HG02852 (cell line): ENCODE measurements around the gene IGFBP2.

Source experiments
- ATAC-seq: cut with Tn5 transposase; IDR thresholded peaks from one replicate; pipeline ENCODE4 v1.9.1; 2021; ENCODE audit warnings: mild to moderate bottlenecking, moderate library complexity; ENCODE audit not compliant: unreplicated experiment

Gene IGFBP2

DNA sequence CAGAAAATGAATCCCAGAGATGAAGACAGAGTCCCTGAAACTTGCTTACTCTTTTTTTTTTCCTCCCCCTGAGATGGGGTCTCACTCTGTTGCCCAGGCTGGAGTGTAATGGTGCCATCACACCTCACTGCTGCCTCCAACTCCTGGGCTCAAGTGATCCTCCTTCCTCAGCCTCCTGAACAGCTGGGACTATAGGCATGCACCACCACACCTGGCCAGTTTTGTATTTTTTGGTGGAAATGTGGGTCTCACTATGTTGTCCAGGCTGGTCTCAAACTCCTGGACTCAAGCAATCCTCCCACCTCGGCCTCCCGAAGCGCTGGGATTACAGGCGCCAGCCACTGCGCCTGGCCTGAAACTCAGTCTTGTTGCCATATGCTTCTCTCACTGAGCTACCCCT lies 27.8 kb downstream of the IGFBP2 start:
- ATAC-seq, result no peak

DNA sequence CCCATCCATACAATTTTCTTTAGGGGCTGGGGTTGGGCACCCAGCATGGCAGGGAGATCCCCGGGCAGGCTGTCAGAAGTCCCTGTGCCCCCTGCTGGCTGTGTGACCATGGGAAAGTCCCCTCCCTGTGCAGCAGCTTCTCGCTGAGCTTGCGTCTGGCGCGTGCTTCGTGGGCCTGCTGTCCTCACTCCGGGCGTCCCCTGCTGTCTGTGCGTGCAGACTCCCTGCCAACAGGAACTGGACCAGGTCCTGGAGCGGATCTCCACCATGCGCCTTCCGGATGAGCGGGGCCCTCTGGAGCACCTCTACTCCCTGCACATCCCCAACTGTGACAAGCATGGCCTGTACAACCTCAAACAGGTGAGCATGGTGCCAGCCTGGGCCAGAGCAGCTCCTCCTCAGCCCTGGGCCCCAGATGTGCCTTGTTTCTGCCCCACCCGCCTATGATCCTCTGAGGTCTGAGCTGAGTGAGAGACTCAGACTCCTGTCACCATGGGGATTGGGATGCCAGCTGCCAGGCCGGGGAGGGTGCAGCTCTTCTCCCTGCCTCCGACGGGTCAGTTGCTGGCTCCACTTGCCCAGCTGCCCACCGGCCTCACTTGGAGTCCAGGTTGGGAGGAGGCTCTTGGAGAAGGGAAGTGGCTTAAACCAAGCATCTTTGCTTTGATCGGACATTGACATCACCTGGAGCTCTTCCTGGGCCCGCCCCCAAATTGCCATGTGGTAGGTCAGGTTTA lies 28.6 kb downstream of the IGFBP2 start:
- ATAC-seq, result no peak

DNA sequence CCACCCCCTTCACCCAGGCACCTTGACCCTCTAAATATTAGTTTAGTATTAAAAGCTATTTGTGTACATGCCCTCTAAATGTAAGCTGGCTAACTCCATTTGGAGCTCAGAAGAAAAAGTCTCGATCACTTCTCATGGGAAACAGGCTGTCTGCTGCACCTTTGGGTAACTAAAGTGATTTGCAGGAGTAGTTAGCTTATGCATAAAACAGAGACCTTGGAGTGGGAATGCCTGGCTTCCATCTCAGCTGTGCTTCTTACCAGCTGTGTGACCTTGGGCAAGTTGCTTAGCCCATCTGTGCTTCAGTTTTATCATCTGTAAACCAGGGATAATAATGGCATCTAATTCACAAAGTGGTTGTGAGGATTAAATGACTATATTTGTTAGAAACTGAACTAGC lies 29.9 kb downstream of the IGFBP2 start:
- ATAC-seq, result no peak

DNA sequence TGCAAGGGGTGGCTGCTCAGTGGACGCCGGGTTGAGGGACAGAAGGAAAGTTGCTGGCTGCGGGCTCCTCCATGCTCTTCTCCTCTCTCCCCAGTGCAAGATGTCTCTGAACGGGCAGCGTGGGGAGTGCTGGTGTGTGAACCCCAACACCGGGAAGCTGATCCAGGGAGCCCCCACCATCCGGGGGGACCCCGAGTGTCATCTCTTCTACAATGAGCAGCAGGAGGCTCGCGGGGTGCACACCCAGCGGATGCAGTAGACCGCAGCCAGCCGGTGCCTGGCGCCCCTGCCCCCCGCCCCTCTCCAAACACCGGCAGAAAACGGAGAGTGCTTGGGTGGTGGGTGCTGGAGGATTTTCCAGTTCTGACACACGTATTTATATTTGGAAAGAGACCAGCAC lies 30.6 kb downstream of the IGFBP2 start:
- no peak for ATAC-seq

DNA sequence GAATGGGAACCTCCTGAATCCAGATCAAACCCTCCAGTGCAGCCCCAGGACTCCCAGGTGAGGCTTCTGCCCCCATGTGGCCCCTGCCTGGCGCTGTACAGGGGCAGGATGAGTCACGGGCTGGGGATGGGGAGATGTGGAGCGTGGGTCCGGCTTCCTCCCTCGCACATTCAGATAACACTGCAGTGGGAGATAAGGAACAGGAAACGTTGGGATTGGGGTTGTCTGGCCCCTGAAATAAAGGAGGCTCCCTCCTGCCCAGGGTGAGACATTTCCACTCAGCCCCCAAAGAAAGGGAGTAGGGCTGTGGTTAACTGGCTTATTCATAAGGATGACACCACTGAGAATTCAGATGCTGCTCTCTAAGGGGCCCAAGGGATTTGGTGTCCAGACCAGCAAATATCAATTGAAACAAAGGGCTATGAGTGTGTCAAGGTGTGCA lies 31.4 kb downstream of the IGFBP2 start:
- no peak for ATAC-seq

DNA sequence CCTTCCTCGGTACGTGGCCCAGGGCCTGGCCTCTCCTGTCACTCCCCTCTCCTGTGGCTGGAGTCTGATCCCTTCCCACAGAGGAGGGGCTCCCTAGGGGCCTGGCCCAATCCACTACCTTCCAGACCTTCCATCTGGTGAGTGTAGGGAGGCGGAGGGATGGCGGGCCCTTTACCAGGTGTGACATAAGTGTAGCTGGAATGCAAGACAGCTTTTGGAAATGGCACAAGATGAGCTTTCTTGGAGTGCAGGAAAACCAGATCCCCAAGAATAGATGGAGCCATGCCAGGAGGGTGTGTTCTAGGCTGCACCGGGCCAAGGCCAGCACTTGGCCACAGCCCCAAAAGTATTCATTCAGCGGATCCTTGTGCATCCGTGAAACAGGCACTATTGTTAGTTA lies 32.0 kb downstream of the IGFBP2 start:
- no peak for ATAC-seq

DNA sequence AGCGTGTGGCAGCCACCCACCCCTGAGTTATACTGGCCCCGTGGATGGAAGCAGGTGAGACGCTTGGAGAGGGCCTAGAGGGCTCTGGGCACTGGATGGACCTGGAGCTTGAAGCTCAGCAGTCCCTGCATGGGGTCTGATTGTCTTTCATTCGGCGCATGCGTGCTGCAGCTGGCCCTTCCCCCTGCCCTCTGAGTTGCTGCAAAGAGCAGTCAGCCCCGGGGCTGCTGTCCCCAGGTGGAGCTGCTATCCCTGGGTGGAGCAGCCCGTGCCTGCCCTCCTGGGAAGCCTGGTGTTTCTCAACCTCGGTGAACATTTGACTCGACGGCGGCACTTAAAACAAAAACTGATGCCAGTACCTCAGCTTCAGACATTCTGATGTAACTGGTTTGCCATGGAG lies 32.5 kb downstream of the IGFBP2 start:
- ATAC-seq, result no peak

DNA sequence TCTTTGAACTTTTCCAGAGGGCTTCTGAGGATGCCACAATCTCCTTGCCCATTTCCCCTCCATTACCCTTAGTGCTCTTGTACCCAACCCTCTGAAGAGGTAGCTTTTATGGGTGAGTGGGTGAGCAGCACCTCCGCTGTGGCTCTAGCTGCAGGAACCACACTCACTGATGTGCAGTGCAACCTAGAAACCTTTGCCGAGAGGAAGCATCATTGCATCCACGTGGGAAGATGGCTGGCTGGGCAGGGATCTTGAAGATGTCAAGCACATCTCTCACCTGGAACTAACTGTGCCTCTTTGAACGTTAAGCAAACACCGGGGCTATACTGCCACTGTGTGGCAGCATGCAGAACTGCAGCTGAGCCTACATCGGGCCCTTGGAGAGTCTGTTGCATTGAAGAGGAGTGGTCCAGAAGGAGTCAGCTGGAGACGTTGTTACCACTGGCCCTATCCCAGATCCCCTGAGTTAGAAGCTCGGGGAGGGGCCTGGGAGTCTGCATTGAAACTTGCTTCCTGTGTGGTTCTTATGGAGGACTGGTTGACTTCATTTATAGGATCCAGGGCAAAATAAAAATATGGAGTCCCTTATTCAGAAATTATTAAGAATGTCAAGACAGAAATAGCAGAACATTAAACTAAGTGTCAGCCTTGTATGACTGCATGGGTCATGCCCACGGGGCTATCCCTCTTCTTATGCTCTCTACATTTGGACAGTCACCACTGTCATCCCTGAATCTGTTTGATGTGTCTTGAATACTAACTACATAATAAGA lies 33.4 kb downstream of the IGFBP2 start:
- ATAC-seq, result peak; percentile 80

DNA sequence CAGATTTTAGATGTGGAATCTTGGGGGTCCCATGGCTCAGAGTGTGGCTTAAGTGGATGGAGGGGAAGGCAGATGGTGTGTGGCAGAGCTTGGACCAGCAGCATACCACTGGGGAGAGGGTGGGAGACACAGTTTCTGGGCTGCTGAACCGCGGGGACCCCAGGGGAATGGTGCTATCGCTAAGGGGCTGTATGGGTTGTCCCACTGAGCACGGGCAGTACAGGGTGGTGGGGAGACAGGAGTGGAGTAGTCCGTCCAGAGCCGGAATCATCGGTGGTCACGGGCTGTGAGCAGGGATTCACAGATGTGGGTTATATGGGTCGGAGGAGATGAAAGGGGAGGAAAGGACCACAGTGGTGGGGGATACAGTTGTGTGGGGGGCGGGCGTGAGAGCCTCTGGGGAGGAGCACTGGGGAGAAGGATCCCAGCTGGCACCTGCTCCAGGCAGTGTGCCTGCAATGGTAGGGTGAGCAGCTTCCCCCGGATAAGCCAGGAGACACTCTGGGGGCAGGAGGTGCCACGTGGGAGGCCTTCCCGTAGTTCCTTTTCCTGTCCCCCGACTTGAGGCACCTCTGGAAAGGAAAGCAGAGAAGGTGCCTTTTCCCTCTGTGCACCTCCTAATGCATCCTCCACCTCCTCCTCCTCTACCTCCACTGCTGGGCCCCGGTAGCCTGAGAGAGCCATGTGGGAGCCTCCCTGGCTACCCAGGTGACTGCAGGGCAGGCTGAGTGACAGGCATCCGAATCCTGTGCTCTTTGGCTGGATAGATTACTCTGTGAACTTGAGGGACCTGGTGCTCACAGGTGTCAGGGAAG lies 37.3 kb downstream of the IGFBP2 start:
- no peak for ATAC-seq

DNA sequence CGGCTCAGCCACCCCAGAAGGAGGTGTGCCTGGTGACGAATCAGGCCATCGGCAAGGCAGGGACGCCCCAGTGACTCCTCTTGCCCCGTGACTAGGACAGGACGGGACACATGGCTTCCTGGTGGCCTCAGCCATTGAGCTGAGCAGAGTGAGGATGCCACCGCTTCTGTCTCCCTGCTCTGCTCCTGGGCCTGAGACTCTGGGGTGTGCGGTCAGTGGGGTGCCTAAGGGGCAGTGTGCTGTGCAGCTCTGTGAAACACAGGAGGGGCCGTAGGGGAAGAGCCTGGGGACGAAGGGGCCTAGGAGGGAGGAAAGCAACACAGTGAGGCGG lies 37.8 kb downstream of the IGFBP2 start:
- ATAC-seq, result no peak

DNA sequence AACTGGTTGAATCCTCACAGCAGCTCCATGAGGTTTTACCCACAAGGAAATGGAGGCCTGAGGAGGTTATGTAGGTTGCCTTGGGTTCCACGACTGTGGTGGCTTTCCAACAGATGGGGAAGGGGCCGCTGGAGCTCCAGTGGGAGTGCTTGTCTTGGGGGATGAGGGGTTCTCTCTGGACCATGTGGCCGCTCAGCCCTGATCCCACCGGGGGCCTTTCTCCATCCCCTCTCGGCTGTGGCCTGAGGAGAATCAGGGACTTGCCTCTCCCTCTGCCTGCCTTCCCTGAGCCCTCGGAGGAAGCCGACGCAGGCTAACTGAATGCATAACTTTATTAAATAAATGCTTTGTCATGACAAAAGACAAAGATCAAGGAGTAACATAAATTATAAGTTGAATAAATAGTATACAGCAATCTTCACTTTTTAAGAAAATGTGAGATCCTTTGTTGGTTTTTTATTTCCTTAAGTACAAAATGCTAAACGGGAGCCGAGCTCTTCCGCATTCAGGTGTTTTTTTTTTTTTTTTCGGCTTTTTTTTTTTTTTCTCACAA lies 38.6 kb downstream of the IGFBP2 start:
- no peak for ATAC-seq

DNA sequence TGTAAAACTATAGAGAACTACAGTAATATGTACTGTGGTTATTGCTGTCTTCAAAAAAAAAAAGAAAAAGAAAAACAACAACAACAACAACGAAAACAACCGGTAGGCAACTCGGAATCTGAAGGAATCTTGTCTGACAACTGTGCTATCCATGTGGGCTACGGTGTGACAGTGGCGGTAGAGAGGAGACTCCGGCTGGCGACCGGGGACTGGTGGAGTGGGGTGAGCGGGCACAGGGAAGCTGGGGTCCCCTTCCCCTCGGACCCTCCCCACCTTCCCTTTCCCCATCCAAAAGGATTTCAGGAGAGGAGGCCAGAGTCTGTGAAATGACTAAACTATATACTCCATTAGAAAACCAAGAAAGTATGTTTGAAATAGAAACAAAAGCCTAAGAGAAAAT lies 39.2 kb downstream of the IGFBP2 start:
- no peak for ATAC-seq

DNA sequence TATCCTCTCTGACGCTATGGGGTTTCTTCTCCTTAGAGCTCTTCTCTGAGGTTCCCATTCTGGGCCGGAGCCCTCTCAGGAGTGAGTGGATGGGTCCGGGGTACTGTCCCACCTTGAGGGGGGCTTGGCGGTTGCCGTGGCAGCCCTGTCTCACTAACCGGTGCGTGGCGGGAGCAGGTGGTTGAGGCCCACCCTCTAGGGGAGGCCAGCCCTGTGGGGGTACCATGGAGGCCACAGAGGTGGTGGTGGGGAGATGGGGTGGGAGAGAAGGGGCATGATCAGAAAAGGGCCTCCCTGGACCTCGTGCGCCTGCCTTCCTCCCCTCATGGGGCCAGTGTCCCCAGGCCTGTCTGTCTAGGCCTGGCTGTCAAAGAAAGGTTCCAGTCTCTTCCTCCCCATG lies 39.8 kb downstream of the IGFBP2 start:
- no peak for ATAC-seq

DNA sequence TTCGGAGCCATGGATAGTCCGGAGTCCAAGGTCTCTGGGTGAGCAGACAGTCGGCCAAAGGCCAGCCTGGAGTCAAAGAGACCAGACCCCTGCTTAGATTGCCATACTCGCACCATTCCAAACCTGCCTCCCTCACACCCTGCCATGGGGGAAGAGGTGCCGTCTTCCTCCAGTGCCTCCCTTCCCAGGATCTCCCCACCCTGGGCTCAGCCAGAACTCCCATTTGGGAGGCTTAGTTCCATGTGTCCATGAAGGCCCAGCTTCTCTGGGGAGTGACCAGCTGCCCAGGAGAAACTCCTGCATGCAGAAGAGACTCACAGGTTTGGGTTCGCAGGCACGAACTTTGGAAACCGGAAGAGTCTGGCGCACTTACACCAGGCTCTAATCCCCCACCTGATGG lies 40.4 kb downstream of the IGFBP2 start:
- no peak for ATAC-seq

DNA sequence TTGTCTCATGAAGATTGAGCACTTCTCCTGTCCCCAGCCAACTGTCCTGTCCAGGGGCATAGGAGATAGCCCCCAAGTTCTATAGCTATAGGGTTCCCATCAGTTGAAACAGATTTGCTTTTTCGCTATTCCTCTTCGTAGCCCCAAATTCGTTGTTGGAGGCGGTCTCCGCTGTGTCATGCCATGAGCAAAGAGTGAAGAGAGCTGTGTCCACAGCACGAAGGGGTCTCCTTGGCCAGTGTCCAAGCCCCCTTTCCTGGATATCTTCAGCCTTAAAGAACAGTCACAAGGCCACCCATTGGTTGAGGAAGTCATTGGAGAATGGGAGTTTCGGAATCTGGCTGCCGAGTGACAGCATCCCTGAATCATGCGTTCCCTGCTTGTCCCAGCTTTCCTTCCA lies 41.2 kb downstream of the IGFBP2 start:
- no peak for ATAC-seq

DNA sequence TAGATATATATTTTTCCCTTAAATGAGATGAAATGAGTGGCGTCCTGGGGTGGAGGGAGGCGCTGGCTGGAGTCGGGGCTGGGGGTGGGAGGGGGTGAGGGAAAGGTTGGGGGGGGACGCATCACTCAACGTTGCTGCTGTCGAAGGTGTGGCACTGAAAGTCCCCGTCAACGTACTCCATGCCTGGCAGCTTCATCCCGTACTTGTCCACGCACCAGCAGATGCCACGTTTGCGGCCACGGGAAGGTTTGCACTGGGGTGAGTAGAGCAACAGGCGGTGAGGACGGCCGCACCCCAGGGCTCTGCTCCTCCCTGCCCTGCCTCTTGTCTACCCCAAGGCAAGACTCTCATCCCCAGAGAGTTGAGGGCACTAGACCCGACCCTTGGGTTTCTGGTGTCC lies 43.4 kb downstream of the IGFBP2 start:
- ATAC-seq, result no peak

DNA sequence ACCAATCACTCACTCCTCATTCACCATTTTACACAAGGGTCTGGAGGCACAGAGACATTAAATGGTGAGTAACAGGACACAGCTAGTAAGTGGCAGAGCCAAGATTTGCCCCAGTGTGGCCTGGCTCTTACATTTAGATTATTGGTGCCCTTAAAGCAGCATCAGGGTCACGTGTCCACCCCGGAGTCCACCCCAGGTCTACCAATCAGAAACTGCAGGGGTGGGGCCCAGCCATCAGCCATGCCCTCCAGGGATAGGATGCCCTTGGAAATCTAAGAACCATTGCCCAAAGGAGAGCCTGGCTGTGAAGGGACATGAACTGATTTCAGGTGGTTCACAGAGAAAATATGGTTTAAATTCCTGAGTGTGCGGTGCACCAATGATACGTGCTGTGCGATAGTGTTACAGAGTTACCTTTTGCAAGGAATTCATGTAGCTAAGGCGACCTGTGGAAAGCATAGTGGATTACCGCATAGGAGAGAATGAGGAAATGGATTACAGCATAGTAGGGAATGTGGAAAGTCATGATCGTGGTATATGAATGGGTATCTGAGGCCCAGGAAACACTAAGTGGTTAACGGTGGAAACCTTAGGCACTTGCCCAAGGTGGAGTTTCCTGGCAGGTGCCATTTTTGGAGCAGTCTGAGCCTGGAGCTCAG lies 44.3 kb downstream of the IGFBP2 start:
- ATAC-seq, result no peak

DNA sequence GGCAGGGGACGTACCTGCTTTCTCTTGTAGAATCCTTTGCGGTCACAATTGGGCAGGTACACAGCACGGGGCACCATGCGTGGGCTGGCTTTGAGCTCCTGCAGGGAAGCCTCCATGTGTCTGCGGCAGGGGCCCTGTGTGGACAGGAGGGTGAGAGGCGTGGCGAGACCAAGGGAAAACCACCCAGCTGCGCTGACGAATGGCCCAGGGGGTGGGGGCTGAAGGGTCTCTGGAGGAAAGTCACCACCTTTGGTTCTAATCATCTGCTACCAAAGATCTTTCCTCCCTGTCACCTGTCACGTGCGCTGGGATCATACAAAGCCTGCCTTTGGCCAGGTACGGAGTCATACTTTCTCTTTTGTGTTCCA lies 44.9 kb downstream of the IGFBP2 start:
- no peak for ATAC-seq

DNA sequence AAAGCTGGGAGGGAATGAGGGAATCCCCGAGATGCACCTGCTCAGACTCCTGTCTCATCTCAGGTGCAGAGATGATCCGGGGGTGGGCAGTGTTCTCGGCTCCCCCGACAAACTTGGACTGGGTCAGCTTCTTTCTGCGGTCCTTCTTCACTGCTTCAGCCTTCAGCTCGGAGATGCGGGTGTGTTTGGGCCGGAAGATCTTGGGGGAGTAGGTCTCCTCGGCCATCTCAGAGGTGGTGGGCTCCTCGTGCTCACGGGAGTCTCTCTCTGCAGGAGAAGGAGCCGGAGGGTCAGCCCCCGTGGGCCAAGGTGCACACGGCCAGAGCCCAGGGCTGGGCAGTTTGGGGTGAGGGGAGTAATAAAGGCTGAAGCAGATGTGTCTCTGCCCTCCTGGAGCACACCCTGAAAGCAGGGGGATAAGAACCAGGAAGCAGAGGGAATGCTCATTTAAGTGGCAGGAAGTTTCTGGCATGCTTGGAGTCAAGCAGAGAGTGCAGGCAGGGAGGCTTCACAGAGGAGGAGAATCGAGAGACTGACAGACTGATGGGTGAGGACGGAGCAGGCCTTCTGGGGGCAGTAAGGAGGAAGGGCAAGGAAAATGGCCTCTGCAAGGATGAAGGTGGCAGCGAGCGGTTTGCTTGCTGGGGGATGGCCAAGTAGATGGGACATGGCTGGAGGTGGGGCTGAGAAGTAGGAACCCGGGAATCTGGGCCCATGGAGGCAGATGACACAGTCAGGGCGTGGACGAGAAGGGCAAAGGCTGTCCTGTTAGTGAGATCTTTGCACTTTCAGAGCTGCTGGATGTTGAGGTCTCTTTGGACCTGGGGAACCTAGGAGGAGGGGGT lies 45.8 kb downstream of the IGFBP2 start:
- no peak for ATAC-seq

DNA sequence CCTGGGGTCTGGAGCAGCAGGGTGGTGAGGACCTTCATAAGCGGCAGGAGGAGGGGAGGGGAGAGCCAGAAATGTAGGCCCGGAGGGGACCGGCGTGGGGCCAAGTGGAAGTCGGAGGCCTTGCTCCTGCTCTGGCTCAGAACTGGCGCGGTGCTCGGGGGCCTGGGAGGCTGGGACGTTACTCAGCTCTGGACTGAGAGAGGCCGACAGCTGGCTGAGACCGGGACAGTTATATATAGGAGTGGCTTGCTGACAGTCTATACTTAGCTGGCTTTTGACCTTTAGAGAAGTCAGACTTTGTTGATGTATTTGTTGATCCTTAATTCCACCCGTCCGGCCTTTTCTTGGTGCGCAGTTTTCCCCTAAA lies 46.4 kb downstream of the IGFBP2 start:
- no peak for ATAC-seq
